Panc1 (cell line): Measurements from ENCODE around the gene FOXO4.

ENCODE experiments used
- CTCF ChIP-seq: fragments of 450-650 bp; IDR thresholded peaks from 2 replicates; pipeline ENCODE4 v1.5.1; 2017; ENCODE audit warnings: mild to moderate bottlenecking
- POLR2AphosphoS5 ChIP-seq: IDR thresholded peaks from 2 replicates; pipeline ENCODE4 v1.6.1; 2012; ENCODE audit warnings: mild to moderate bottlenecking, low read depth, low read length, moderate library complexity
- SIN3A ChIP-seq: IDR thresholded peaks from 2 replicates; pipeline ENCODE4 v1.6.1; 2012; ENCODE audit warnings: low read depth, mild to moderate bottlenecking, low read length, moderate library complexity, borderline replicate concordance; ENCODE audit not compliant: insufficient read depth
- TCF7L2 ChIP-seq: IDR thresholded peaks from 2 replicates; pipeline ENCODE4 v1.6.1; 2011; ENCODE audit warnings: mild to moderate bottlenecking, low read depth, low read length, inconsistent platforms

GRCh38 chrX:71082124-71082647 is 13.5 kb upstream of the FOXO4 start:
- TF ChIP-seq CTCF (no peak), POLR2AphosphoS5 (no peak), TCF7L2 (no peak), SIN3A (no peak)
